Thyroid gland (tissue), 4 donors: ENCODE data around the gene ATP5PB.

Source experiments
- CTCF ChIP-seq, 6 experiments: fragments of 200-600 bp in 3 of 6; fragments of 450-650 bp in 3 of 6; sonication (generic) in 3 of 6; IDR thresholded peaks; one replicate each; pipeline ENCODE4 v1.5.1; 2016 to 2019; ENCODE audit warnings: antibody characterized with exemption in 6 of 6, mild to moderate bottlenecking in 2 of 6, inconsistent platforms in 1 of 6, moderate library complexity in 1 of 6
- POLR2A ChIP-seq, 2 donors: fragments of 450-650 bp; IDR thresholded peaks; one replicate each; pipeline ENCODE4 v1.6.1; 2017; ENCODE audit warnings: antibody characterized with exemption in 2 of 2, mild to moderate bottlenecking in 2 of 2, moderate library complexity in 1 of 2

- no peak for TF ChIP-seq CTCF (IDR thresholded peaks at IDR 0.05)
- TF ChIP-seq POLR2A (IDR thresholded peaks at IDR 0.05), result no peak
Measured at GRCh38 chr1:111486431-111486830, 37.2 kb downstream of the ATP5PB start.
